OCI-LY7 (cell line): Measurements from ENCODE around the gene SRD5A3.

Experiments used
- CTCF ChIP-seq: fragments of 200-600 bp; sonication (generic); conservative IDR thresholded peaks from 2 replicates; pipeline ENCODE4 v1.5.1; 2014; ENCODE audit warnings: mild to moderate bottlenecking, antibody characterized with exemption, low read length, moderate library complexity, mixed read lengths
- EZH2phosphoT487 ChIP-seq: fragments of 200-600 bp; sonication (generic); IDR thresholded peaks from 2 replicates; pipeline ENCODE4 v1.6.1; 2018; ENCODE audit warnings: low read depth, borderline replicate concordance, mild to moderate bottlenecking, mixed run types, antibody characterized with exemption, low read length, moderate library complexity, mixed read lengths

- no peak for TF ChIP-seq CTCF
- TF ChIP-seq EZH2phosphoT487: no peak
Observed at GRCh38 chr4:55405073-55405472, 59.0 kb downstream of the SRD5A3 start.
